NCI-H1930 (cell line): ENCODE results near the gene SORL1.
A peak's percentile ranks its signal among the peaks of the same experiment; 100 is the strongest.

Experiments
- DNase-seq, 2 experiments: peaks; one replicate each; lab custom pipeline; 2025; lab: John Stamatoyannopoulos, UW

SORL1 gene

GRCh38 chr11:121453589-121454299 is 1.6 kb downstream of the SORL1 start:
- DNase-seq = no peak

- no peak for DNase-seq
Observed at GRCh38 chr11:121455115-121455514, 3.0 kb downstream of the SORL1 start.

GRCh38 chr11:121456151-121456550 is 4.0 kb downstream of the SORL1 start:
- no peak for DNase-seq

- no peak for DNase-seq
Observed at GRCh38 chr11:121456816-121457431, 4.8 kb downstream of the SORL1 start.

GRCh38 chr11:121458551-121458950 is 6.4 kb downstream of the SORL1 start:
- DNase-seq = no peak

GRCh38 chr11:121459413-121460017 is 7.4 kb downstream of the SORL1 start:
- no peak for DNase-seq

- no peak for DNase-seq
Observed at GRCh38 chr11:121460941-121461514, 8.9 kb downstream of the SORL1 start.

GRCh38 chr11:121461843-121462242 is 9.7 kb downstream of the SORL1 start:
- no peak for DNase-seq

- DNase-seq = no peak
Observed at GRCh38 chr11:121463689-121464335, 11.7 kb downstream of the SORL1 start.

GRCh38 chr11:121464352-121464946 is 12.3 kb downstream of the SORL1 start:
- no peak for DNase-seq

GRCh38 chr11:121465709-121466062 is 13.6 kb downstream of the SORL1 start:
- DNase-seq = no peak

- DNase-seq = no peak
Observed at GRCh38 chr11:121466063-121466794, 14.1 kb downstream of the SORL1 start.

- DNase-seq = no peak
Observed at GRCh38 chr11:121467471-121467870, 15.4 kb downstream of the SORL1 start.

GRCh38 chr11:121467965-121468364 is 15.9 kb downstream of the SORL1 start:
- no peak for DNase-seq

GRCh38 chr11:121469910-121470309 is 17.8 kb downstream of the SORL1 start:
- no peak for DNase-seq

- DNase-seq = no peak
Observed at GRCh38 chr11:121471167-121471566, 19.1 kb downstream of the SORL1 start.

- DNase-seq = no peak
Observed at GRCh38 chr11:121472312-121472711, 20.2 kb downstream of the SORL1 start.

- DNase-seq = no peak
Observed at GRCh38 chr11:121473064-121473777, 21.1 kb downstream of the SORL1 start.

- DNase-seq = no peak
Observed at GRCh38 chr11:121474680-121475079, 22.6 kb downstream of the SORL1 start.

- peak; percentile 47 to 70 for DNase-seq
Observed at GRCh38 chr11:121476379-121477032, 24.4 kb downstream of the SORL1 start.
